K562 (cell line): Measurements from ENCODE around the gene TERB1. TPM values are rescaled to one million over a fixed set of nuclear protein-coding genes. Genes with fewer than 3 reads are reported as not detected.

Experiments used
- ARID1B ChIP-seq: fragments of 450-650 bp; IDR thresholded peaks from 2 replicates; pipeline ENCODE4 v1.6.1; 2016; ENCODE audit warnings: antibody characterized with exemption, mild to moderate bottlenecking, inconsistent platforms
- BCOR ChIP-seq: fragments of 450-650 bp; IDR thresholded peaks from 2 replicates; pipeline ENCODE4 v1.6.1; 2016
- BRD4 ChIP-seq: fragments of 200-600 bp; sonication (generic); IDR thresholded peaks from 2 replicates; pipeline ENCODE4 v1.6.1; 2017; ENCODE audit warnings: inconsistent platforms
- CTBP1 ChIP-seq: fragments of 450-650 bp; IDR thresholded peaks from 2 replicates; pipeline ENCODE4 v1.6.1; 2016; ENCODE audit warnings: borderline replicate concordance
- FOXA3 ChIP-seq, 2 experiments: fragments of 450-650 bp in 1 of 2; sonication (generic) in 1 of 2; formaldehyde crosslinking; IDR thresholded peaks in 1 of 2; conservative IDR thresholded peaks in 1 of 2; 2 replicates each; pipeline versions ENCODE4 v1.4.0 to v1.8.0; 2020 to 2022; ENCODE audit warnings: mild to moderate bottlenecking in 2 of 2, missing genetic modification reagents in 1 of 2
- MAZ ChIP-seq, 2 experiments: fragments of 450-650 bp in 1 of 2; sonication (generic) in 1 of 2; formaldehyde crosslinking; IDR thresholded peaks in 1 of 2; conservative IDR thresholded peaks in 1 of 2; 2 replicates each; pipeline versions ENCODE4 v1.4.0 to v1.5.0; 2020; ENCODE audit warnings: mild to moderate bottlenecking in 1 of 2, missing genetic modification reagents in 1 of 2
- MBD2 ChIP-seq: sonication (generic); IDR thresholded peaks from 2 replicates; pipeline ENCODE4 v1.6.1; 2016; ENCODE audit warnings: low read depth, borderline replicate concordance
- PTRF ChIP-seq: fragments of 450-650 bp; IDR thresholded peaks from 2 replicates; pipeline ENCODE4 v1.6.1; 2016; ENCODE audit warnings: mild to moderate bottlenecking, missing genetic modification characterization, missing compliant biosample characterization
- RBFOX2 ChIP-seq: fragments of 200-400 bp; formaldehyde crosslinking; IDR thresholded peaks from 2 replicates; pipeline ENCODE4 v1.6.1; 2017; ENCODE audit warnings: low read depth, mild to moderate bottlenecking, low read length, moderate library complexity
- RBM22 ChIP-seq: fragments of 200-400 bp; formaldehyde crosslinking; IDR thresholded peaks from 2 replicates; pipeline ENCODE4 v1.6.1; 2018; ENCODE audit warnings: low read length, low read depth; ENCODE audit not compliant: poor library complexity, severe bottlenecking
- SOX6 ChIP-seq: fragments of 450-650 bp; IDR thresholded peaks from 2 replicates; pipeline ENCODE4 v1.6.1; 2014; ENCODE audit warnings: mild to moderate bottlenecking
- SREBF2 ChIP-seq: sonication (generic); formaldehyde crosslinking; IDR thresholded peaks from 2 replicates; pipeline ENCODE4 v1.4.0; 2020; ENCODE audit warnings: mild to moderate bottlenecking, missing genetic modification reagents
- SRSF7 ChIP-seq: fragments of 200-400 bp; formaldehyde crosslinking; optimal IDR thresholded peaks from 2 replicates; pipeline ENCODE3; 2017; ENCODE audit warnings: mild to moderate bottlenecking, low read depth, low read length
- ZFP1 ChIP-seq: fragments of 450-650 bp; formaldehyde crosslinking; IDR thresholded peaks from 2 replicates; pipeline ENCODE4 v1.4.0; 2020; ENCODE audit warnings: mild to moderate bottlenecking, mixed read lengths
- ZNF232 ChIP-seq: sonication (generic); formaldehyde crosslinking; IDR thresholded peaks from 2 replicates; pipeline ENCODE4 v1.8.0; 2022; ENCODE audit warnings: mild to moderate bottlenecking, missing genetic modification reagents
- ZNF239 ChIP-seq: fragments of 250-450 bp; sonication (Bioruptor Pico); IDR thresholded peaks from 2 replicates; pipeline ENCODE4 v1.4.0; 2020; ENCODE audit warnings: mild to moderate bottlenecking
- ZNF436 ChIP-seq: fragments of 250-450, 450-650 bp; sonication (Bioruptor Pico); formaldehyde crosslinking; IDR thresholded peaks from 2 replicates; pipeline ENCODE4 v1.7.0; 2020; ENCODE audit warnings: mild to moderate bottlenecking
- ZNF75A ChIP-seq: fragments of 450-650 bp; formaldehyde crosslinking; IDR thresholded peaks from 2 replicates; pipeline ENCODE4 v1.4.0; 2020; ENCODE audit warnings: mild to moderate bottlenecking
- ZNF77 ChIP-seq: fragments of 250-450 bp; sonication (Bioruptor Pico); IDR thresholded peaks from 2 replicates; pipeline ENCODE4 v1.5.0; 2020
- ZZZ3 ChIP-seq: fragments of 450-650 bp; IDR thresholded peaks from 2 replicates; pipeline ENCODE4 v1.6.1; 2016; ENCODE audit warnings: antibody characterized with exemption, mild to moderate bottlenecking, moderate library complexity
- polyA plus RNA-seq, 8 experiments: library from polyadenylated mRNA; depleted of rRNA in 4 of 8; stranded (reverse) in 5 of 8; unstranded in 3 of 8; fragments of >200 nt; fragmentation: Nextera tagmentation in 2 of 8; fragmentation: Illumina TruSeq in 1 of 8; extraction: Ambion mirVana in 2 of 8; extraction: Trizol in 1 of 8; gene quantifications; 2 replicates each; pipeline versions ENCODE4 v1.2.1 to v1.2.3, GENCODE V29; 2011 to 2014; ENCODE audit warnings: inconsistent platforms in 1 of 8, missing spikeins in 1 of 8
- total RNA-seq, 7 experiments: library from RNA; depleted of rRNA in 6 of 7; stranded (reverse); fragments of >200 nt in 6 of 7; fragmentation: Illumina TruSeq in 2 of 7; extraction: Trizol in 2 of 7; gene quantifications; 2 replicates each; pipeline versions ENCODE4 v1.2.1 to v1.2.3, GENCODE V29; 2011 to 2021; ENCODE audit warnings: low replicate concordance in 1 of 7
- TF ChIP-seq, protein P1 (sequence below): fragments of 150-350 bp; IDR thresholded peaks from 2 replicates; pipeline ENCODE4 v1.6.1; 2014; ENCODE audit warnings: low read depth, mild to moderate bottlenecking, low read length, borderline replicate concordance
- TF ChIP-seq, protein P2 (sequence below), 2 experiments: IDR thresholded peaks; 2 replicates each; pipeline ENCODE4 v1.6.1; 2012; ENCODE audit warnings: improper control_type of control experiment in 2 of 2, low read depth in 2 of 2, low read length in 2 of 2, borderline replicate concordance in 1 of 2

TERB1 gene
- total and polyA plus RNA-seq, 9 of the 15 experiments (the other 6 are each of a cell fraction or from before 2014, with no cell fraction given) = not detected

DNA sequence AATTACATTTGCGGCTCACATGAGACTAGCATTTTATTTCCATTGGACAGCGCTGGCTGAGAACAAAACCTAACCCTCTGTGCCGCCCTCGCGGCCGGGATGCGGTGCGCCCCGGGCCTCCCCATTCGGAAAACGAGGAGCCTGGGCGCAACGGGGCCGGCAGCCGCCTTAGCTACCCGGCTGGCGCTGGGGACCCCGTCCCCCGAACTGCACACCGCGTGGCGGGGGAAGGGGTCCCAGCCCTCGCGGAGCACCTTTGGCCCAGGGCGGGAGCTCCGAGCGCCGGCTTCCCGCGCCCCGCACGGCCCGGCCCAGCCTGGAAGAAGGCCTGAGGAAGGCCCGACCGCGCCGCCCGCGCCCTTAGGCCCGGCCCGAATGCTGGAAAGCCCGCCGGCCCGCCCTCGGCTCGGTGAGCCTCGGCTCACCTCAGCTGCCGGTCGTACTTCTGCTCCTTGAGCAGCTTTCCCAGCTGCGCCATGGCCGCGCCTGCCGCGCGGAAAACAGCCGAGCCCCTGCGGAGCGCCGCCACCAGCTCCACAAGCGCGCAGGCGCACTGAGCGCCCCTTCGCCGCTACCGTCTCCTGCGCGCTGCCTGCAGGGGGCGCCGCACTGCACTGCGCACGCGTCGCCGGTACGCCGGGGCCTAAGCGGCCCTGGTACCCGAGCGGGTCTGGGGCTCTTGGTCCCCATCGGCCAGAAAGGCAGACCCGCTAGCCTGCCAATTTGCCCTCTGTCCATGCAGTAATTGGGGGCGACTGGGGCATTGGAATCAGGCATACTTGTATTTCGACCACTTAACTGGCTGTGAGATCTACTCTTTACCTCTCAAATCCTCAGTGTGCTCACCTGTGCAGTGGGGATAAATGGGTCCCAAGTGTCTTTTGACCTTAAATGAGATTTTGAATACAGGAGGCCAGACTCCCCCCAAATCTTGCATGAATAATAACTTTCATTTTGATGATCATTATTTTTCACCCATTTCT, 29.3 kb upstream of the TERB1 start, which contains the start of gene NAE1 (continued):
- TF ChIP-seq PTRF = no peak
- TF ChIP-seq ZNF232 (CRISPR knock-in tag) = 0 out of 2 replicates have a peak, but pooled peaks have one; percentile 74
- 0 out of 2 replicates have a peak, but pooled peaks have one; percentile 42 for TF ChIP-seq SOX6
- TF ChIP-seq ZNF75A = no peak
- TF ChIP-seq ZNF77 (CRISPR knock-in tag) = no peak
- no peak for TF ChIP-seq FOXA3 (CRISPR knock-in tag; conservative IDR thresholded peaks at IDR 0.05 in 1 of 2, IDR thresholded peaks at IDR 0.05 in 1 of 2)
- no peak for TF ChIP-seq SREBF2 (CRISPR knock-in tag)
- TF ChIP-seq ZNF436 = no peak
- TF ChIP-seq ZZZ3 = no peak
- peak; percentile 93; the same call in 1 of the 2 replicates for TF ChIP-seq CTBP1
- TF ChIP-seq MBD2 = no peak
- TF ChIP-seq RBM22 = no peak
- TF ChIP-seq BRD4 = no peak
- TF ChIP-seq MAZ (CRISPR knock-in tag; conservative IDR thresholded peaks at IDR 0.05 in 1 of 2, IDR thresholded peaks at IDR 0.05 in 1 of 2) = peak; percentile 70 to 79
- TF ChIP-seq, protein P1, sequence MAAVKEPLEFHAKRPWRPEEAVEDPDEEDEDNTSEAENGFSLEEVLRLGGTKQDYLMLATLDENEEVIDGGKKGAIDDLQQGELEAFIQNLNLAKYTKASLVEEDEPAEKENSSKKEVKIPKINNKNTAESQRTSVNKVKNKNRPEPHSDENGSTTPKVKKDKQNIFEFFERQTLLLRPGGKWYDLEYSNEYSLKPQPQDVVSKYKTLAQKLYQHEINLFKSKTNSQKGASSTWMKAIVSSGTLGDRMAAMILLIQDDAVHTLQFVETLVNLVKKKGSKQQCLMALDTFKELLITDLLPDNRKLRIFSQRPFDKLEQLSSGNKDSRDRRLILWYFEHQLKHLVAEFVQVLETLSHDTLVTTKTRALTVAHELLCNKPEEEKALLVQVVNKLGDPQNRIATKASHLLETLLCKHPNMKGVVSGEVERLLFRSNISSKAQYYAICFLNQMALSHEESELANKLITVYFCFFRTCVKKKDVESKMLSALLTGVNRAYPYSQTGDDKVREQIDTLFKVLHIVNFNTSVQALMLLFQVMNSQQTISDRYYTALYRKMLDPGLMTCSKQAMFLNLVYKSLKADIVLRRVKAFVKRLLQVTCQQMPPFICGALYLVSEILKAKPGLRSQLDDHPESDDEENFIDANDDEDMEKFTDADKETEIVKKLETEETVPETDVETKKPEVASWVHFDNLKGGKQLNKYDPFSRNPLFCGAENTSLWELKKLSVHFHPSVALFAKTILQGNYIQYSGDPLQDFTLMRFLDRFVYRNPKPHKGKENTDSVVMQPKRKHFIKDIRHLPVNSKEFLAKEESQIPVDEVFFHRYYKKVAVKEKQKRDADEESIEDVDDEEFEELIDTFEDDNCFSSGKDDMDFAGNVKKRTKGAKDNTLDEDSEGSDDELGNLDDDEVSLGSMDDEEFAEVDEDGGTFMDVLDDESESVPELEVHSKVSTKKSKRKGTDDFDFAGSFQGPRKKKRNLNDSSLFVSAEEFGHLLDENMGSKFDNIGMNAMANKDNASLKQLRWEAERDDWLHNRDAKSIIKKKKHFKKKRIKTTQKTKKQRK = no peak
- TF ChIP-seq RBFOX2 = peak; percentile 97
- TF ChIP-seq SRSF7 = no peak
- TF ChIP-seq ZFP1 (CRISPR knock-in tag) = no peak
- no peak for TF ChIP-seq ARID1B
- no peak for TF ChIP-seq ZNF239 (CRISPR knock-in tag)
- TF ChIP-seq, protein P2, sequence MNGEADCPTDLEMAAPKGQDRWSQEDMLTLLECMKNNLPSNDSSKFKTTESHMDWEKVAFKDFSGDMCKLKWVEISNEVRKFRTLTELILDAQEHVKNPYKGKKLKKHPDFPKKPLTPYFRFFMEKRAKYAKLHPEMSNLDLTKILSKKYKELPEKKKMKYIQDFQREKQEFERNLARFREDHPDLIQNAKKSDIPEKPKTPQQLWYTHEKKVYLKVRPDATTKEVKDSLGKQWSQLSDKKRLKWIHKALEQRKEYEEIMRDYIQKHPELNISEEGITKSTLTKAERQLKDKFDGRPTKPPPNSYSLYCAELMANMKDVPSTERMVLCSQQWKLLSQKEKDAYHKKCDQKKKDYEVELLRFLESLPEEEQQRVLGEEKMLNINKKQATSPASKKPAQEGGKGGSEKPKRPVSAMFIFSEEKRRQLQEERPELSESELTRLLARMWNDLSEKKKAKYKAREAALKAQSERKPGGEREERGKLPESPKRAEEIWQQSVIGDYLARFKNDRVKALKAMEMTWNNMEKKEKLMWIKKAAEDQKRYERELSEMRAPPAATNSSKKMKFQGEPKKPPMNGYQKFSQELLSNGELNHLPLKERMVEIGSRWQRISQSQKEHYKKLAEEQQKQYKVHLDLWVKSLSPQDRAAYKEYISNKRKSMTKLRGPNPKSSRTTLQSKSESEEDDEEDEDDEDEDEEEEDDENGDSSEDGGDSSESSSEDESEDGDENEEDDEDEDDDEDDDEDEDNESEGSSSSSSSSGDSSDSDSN (IDR thresholded peaks at IDR 0.05; ENCODE audit: borderline replicate concordance in 1 of 2, low read depth in 2 of 2, low read length in 2 of 2) = peak; percentile 63 to 69; a peak in 1 of 4 replicates
- TF ChIP-seq BCOR = peak; percentile 100
